ENCODE data around the gene TNNI3K. TPM values are rescaled to one million over a fixed set of nuclear protein-coding genes. Genes with fewer than 3 reads are reported as not detected.

Gene TNNI3K
- total RNA-seq, 1 donor from 2014 or later: 1.1 TPM

GRCh38 chr1:74549932-74550331 is 314.7 kb downstream of the TNNI3K start:
- no peak for DNase-seq (ENCODE audit: low spot score)

DNA sequence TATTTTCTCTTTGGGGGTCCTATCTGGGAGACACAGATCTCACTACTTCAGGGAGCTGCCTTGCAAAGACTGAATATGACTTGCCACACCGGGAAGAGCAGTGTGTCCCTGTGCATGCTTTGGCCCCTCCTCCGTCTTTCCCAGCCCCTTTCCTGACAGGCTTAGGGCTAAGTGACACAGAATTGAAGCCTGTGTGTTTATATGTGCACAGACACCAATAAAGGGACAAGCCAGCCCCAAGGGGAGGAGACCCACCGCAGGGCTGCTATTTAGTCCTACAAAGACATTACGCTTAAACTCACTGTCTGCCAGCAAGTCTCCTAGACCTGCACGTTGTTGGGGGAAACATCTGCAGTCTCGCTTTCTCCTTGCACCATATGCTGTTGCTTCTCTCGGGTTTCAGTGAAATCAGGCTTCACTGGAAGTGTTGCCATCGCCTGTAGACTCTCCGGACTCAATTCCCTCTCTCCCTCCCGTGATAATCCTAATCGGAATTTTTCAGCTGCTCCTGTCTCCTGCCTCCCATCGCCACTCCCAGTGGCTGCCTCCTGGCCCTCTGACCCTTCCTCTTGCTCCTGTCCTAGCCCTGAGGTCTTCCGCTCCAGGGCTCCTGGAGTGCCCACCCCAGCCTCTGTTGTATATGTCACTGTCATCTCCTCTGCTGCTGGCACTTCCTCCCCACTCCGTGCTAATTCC is 335.8 kb downstream of the TNNI3K start:
- no peak for DNase-seq (ENCODE audit: low spot score)

GRCh38 chr1:74571493-74571800 is 336.3 kb downstream of the TNNI3K start:
- DNase-seq (ENCODE audit: low spot score): no peak

DNA sequence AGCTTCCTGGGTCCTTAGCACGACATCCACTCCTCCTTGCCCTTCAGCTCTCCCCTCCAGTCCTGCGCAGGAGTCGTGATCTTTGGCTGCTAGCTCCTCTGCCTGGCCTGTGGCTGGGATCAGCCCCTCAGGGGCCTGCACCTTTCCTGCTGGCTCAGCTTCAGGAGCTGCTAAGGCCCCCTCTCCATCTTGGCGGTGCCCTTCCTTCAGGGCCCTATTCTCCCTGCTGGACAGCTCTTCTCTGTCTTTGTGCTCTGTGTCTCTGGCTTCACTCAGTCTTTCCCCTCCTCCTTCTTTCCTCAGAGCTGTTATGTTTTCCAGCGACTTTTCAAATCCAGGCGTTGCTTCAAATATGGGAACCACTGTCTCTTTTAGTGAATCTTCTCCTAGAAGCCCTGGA is 336.7 kb downstream of the TNNI3K start:
- no peak for DNase-seq (ENCODE audit: low spot score)

DNA sequence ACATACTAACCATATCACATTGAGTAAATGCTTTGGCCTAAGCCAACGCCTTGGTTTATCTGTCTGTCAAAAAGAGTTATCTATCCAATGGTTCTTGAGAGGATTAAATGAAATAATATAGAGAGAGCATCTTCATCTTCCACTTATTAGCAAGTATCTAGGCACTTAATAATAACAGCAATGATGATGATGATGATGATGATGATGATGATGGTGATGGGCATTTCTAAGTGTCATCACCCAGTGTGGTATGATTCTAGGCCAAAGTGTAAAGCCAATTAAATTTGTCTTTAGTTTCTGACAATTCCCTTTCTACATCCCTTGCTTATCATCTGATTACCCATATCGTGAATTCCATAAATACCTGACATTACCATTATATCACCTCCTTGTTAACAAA is 342.9 kb downstream of the TNNI3K start:
- no peak for DNase-seq (ENCODE audit: low spot score)

GRCh38 chr1:74579425-74579824 is 344.2 kb downstream of the TNNI3K start:
- DNase-seq (ENCODE audit: low spot score): no peak

DNA sequence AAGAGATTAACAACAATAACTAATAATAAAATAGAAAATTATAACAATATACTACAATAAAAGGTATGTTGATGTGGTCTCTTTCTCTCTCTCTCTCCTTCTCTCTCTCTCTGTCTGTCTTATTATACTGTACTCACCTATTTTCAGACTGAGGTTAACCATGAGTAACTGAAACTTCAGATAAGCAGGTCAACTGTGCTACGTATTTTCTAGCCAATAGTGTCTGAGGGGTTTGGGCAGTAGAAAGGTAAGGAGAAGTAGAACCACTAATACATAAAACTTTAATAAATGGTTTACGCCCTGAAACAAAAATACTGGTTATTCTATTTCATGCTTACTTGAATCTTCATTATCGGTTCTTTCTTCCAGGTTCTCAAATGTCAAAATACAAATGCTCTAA is 348.2 kb downstream of the TNNI3K start:
- DNase-seq (ENCODE audit: low spot score): no peak

GRCh38 chr1:74584185-74584584 is 349.0 kb downstream of the TNNI3K start:
- no peak for DNase-seq (ENCODE audit: low spot score)

GRCh38 chr1:74586253-74586897 is 351.2 kb downstream of the TNNI3K start:
- no peak for DNase-seq (ENCODE audit: low spot score)

GRCh38 chr1:74587888-74588287 is 352.7 kb downstream of the TNNI3K start:
- no peak for DNase-seq (ENCODE audit: low spot score)

DNA sequence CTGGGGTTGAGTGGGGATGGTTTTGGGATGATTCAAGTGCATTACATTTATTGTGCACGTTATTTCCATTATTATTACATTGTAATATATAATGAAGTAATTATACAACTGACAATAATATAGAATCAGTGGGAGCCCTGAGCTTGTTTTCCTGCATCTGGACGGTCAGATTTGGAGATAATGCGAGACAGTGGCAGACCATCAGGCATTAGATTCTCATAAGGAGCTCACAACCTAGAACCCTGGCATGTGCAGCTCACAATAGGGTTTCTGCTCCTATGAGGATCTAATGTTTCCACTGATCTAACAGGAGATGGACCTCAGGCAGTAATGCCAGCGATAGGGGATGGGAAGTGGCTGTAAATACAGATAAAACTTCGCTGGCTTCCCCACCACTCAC is 355.1 kb downstream of the TNNI3K start:
- DNase-seq (ENCODE audit: low spot score): no peak

DNA sequence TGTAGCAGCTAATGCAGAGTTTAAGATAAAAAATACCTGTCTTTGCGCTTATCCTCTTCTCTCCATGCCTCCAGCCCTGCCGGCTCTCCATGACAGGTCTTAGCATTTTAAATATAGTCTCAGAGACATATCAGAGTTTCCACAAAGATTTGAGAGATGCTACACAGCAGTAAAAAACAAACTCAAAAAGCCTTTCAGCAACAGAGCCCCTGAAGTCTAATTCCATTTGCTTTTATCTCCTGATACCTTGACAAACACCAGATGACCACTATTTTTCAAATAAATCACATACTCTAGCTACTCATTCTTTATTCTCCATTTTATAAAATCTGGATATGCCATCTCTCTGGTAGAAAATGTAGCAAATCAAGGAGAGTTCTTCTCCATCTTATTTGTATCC is 356.8 kb downstream of the TNNI3K start:
- DNase-seq (ENCODE audit: low spot score): no peak

DNA sequence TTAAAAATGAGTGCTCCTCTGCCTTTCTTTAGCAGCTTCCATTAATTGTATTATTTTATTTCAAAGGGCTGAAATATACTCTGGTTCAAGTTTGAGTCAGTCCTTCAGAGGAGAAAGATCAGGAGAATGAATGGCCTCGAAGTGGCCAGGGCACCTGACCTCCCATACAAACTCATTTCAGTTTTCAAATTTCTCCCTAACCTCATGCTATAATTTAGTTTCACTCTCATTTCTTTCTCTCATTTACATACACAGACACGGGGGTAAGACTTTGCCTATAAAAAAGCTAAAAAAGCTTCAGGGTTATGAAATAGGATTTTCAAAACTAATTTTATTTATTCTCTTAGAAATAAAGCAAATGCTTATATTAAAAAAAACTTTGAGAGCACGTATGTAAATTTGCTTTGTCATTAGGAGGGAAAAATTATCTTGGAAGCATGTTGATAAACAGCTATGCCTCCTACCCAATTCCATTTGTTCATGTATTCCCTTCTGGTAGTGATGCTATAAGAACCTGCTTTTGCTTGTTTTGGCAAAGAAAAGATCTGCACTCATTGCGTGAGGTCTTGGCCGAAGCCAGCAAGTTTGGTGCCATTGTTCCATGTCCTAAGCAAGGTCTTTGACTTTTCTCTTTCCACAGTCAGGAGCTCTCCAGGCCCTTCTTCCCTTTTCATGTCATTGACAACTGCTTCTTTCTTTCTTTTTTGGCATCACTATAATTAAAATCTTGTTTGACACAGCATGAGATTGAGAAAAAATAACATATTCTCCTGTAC is 357.6 kb downstream of the TNNI3K start:
- no peak for DNase-seq (ENCODE audit: low spot score)

Other genes with a start within 250 kb of the TNNI3K start
- gene LRRIQ3, start 37.2 kb upstream of the TNNI3K start, total RNA-seq: 0.71 TPM
- gene FPGT, start 37.1 kb upstream of the TNNI3K start, total RNA-seq: 16.3 TPM